ENCODE data around the gene TAS2R38.

GRCh38 chr7:141974831-141975230 lies 1.3 kb upstream of the TAS2R38 start:
- TF ChIP-seq CTCF (IDR thresholded peaks at IDR 0.05) (no peak), POLR2A (IDR thresholded peaks at IDR 0.05) (no peak), POLR2AphosphoS5 (IDR thresholded peaks at IDR 0.05) (no peak)
